ENCODE measurements around the gene PPP2R2D. TPM values are rescaled to one million over a fixed set of nuclear protein-coding genes. Genes with fewer than 3 reads are reported as not detected.

The PPP2R2D gene
- polyA plus RNA-seq, 1 donor (not counting 4 experiments of a cell fraction or from before 2014, with no cell fraction given), result 49.1 TPM

DNA sequence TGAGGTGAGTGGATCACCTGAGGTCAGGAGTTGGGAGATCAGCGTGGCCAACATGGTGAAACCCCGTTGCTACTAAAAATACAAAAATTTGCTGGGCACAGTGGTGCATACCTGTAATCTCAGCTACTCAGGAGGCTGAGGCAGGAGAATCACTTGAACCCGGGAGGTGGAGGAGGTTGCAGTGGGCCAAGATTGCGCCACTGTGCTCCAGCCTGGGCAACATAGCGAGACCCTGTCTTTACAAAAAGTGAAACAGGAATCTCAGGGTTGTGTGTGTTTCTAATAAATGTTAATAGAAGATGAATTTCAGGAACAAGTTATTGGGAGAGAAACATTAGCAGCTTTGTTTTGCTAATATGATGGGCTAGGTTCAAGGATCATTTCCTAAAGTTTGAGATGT, 19.9 kb downstream of the PPP2R2D start:
- Histone ChIP-seq H3K4me2 (ENCODE audit: control insufficient read depth, extremely low read depth, insufficient read depth, low read depth, low read length) (peak overlapping the region; percentile 45), H3K36me3 (ENCODE audit: control insufficient read depth in 2 of 2, extremely low read depth in 1 of 2, insufficient read depth in 2 of 2, low read length in 2 of 2) (peaks cover 0 to 1% of the 10 kb centered on the region in 2 experiments), H3K9me1 (ENCODE audit: control insufficient read depth, extremely low read depth, insufficient read depth, low read length) (peaks cover 9% of the 10 kb centered on the region), H4K20me1 (ENCODE audit: control insufficient read depth, extremely low read depth, insufficient read depth, low read length) (peaks cover 22% of the 10 kb centered on the region), H3K9me3 (ENCODE audit: control insufficient read depth, low read depth, low read length) (peaks cover 2% of the 10 kb centered on the region), H3K79me2 (ENCODE audit: control insufficient read depth, insufficient read depth, low read length) (peaks cover 96% of the 10 kb centered on the region), H2AFZ (ENCODE audit: control insufficient read depth, low read length) (no peak overlapping the region), H3K27ac (ENCODE audit: control insufficient read depth, insufficient read depth, low read length) (peak overlapping the region; percentile 68), H3K9ac (ENCODE audit: control insufficient read depth, extremely low read depth, insufficient read depth, low read length) (peak overlapping the region; percentile 44), H3K27me3 (ENCODE audit: control insufficient read depth, extremely low read depth, insufficient read depth, low read length) (no peaks in the 10 kb centered on the region), H3K4me1 (ENCODE audit: control insufficient read depth, extremely low read depth, insufficient read depth, low read length) (peaks cover 18% of the 10 kb centered on the region), H3K4me3 (ENCODE audit: control insufficient read depth in 2 of 3, extremely low read depth in 1 of 3, insufficient read depth in 2 of 3, low read depth in 1 of 3, low read length in 3 of 3) (peak overlapping the region in 1 of 3 experiments; percentile 22)
- no peak for TF ChIP-seq EZH2 (IDR thresholded peaks at IDR 0.05; ENCODE audit: low read length)
- TF ChIP-seq, protein P1, sequence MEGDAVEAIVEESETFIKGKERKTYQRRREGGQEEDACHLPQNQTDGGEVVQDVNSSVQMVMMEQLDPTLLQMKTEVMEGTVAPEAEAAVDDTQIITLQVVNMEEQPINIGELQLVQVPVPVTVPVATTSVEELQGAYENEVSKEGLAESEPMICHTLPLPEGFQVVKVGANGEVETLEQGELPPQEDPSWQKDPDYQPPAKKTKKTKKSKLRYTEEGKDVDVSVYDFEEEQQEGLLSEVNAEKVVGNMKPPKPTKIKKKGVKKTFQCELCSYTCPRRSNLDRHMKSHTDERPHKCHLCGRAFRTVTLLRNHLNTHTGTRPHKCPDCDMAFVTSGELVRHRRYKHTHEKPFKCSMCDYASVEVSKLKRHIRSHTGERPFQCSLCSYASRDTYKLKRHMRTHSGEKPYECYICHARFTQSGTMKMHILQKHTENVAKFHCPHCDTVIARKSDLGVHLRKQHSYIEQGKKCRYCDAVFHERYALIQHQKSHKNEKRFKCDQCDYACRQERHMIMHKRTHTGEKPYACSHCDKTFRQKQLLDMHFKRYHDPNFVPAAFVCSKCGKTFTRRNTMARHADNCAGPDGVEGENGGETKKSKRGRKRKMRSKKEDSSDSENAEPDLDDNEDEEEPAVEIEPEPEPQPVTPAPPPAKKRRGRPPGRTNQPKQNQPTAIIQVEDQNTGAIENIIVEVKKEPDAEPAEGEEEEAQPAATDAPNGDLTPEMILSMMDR (optimal IDR thresholded peaks at IDR 0.05 in 1 of 3, IDR thresholded peaks at IDR 0.05 in 1 of 3, conservative IDR thresholded peaks at IDR 0.05 in 1 of 3; ENCODE audit: extremely low read depth in 1 of 3, insufficient read depth in 2 of 3, low read length in 3 of 3), result no peak
- dilution Hi-C loops (cut with MboI; ENCODE audit: extremely low pct_ligation_motif_present, low sequenced_read_pairs), result no loop called here
- FAIRE-seq, result no peak
- no peak for DNase-seq (ENCODE audit: low read depth, low spot score)

DNA sequence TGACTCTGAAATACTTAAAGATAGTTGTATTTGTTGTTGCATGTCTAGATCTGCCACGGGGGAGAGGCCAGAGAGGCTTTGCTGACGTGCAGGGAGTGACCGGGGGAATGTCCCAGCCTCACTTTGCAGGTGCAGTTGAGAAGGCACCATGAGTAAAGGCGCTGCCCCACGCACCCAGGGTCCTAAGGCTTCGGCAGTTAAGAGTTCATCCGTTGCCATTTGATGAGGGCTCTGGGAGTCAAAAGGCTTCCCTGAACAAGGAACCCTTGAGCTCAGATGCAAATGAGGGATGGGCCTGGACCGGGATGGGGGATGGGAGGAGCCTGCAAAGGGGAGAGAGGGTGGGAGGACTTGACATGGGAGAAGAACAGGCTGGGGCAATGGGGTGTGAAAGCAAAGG, 20.4 kb downstream of the PPP2R2D start:
- DNase-seq (ENCODE audit: low read depth, low spot score) (no peak), FAIRE-seq (no peak)
- Histone ChIP-seq H3K4me3 (ENCODE audit: control insufficient read depth in 2 of 3, extremely low read depth in 1 of 3, insufficient read depth in 2 of 3, low read depth in 1 of 3, low read length in 3 of 3) (no peak overlapping the region), H4K20me1 (ENCODE audit: control insufficient read depth, extremely low read depth, insufficient read depth, low read length) (peaks cover 21% of the 10 kb centered on the region), H3K9ac (ENCODE audit: control insufficient read depth, extremely low read depth, insufficient read depth, low read length) (no peak overlapping the region), H2AFZ (ENCODE audit: control insufficient read depth, low read length) (no peak overlapping the region), H3K27ac (ENCODE audit: control insufficient read depth, insufficient read depth, low read length) (peak overlapping the region; percentile 76), H3K9me3 (ENCODE audit: control insufficient read depth, low read depth, low read length) (peaks cover 2% of the 10 kb centered on the region), H3K9me1 (ENCODE audit: control insufficient read depth, extremely low read depth, insufficient read depth, low read length) (peaks cover 9% of the 10 kb centered on the region), H3K36me3 (ENCODE audit: control insufficient read depth in 2 of 2, extremely low read depth in 1 of 2, insufficient read depth in 2 of 2, low read length in 2 of 2) (peaks cover 0 to 2% of the 10 kb centered on the region in 2 experiments), H3K27me3 (ENCODE audit: control insufficient read depth, extremely low read depth, insufficient read depth, low read length) (no peaks in the 10 kb centered on the region), H3K79me2 (ENCODE audit: control insufficient read depth, insufficient read depth, low read length) (peaks cover 96% of the 10 kb centered on the region), H3K4me1 (ENCODE audit: control insufficient read depth, extremely low read depth, insufficient read depth, low read length) (peaks cover 21% of the 10 kb centered on the region), H3K4me2 (ENCODE audit: control insufficient read depth, extremely low read depth, insufficient read depth, low read depth, low read length) (peak overlapping the region; percentile 45)
- dilution Hi-C loops (cut with MboI; ENCODE audit: extremely low pct_ligation_motif_present, low sequenced_read_pairs), result no loop called here
- TF ChIP-seq EZH2 (IDR thresholded peaks at IDR 0.05; ENCODE audit: low read length), result no peak
- TF ChIP-seq, protein P1 (optimal IDR thresholded peaks at IDR 0.05 in 1 of 3, IDR thresholded peaks at IDR 0.05 in 1 of 3, conservative IDR thresholded peaks at IDR 0.05 in 1 of 3; ENCODE audit: extremely low read depth in 1 of 3, insufficient read depth in 2 of 3, low read length in 3 of 3), result no peak

All from keratinocyte (primary cell).